Fibroblast of the aortic adventitia (primary cell): ENCODE measurements around the gene ELAVL4. TPM values are rescaled to one million over a fixed set of nuclear protein-coding genes. Genes with fewer than 3 reads are reported as not detected.

Experiments
- DNase-seq: peaks from one replicate; pipeline ENCODE4 v3.0.0-alpha.2; 2010; ENCODE audit warnings: low read depth
- H3K4me3 ChIP-seq: 2 replicates; pipeline ENCODE4 v1.5.1; 2011; ENCODE audit warnings: low read depth, mild to moderate bottlenecking, control low read depth, low read length, moderate library complexity
- CTCF ChIP-seq: IDR thresholded peaks from 2 replicates; pipeline ENCODE4 v1.5.1; 2011; ENCODE audit warnings: mild to moderate bottlenecking, low read length, control low read depth, inconsistent platforms; ENCODE audit not compliant: insufficient read depth
- total RNA-seq: library from RNA; depleted of rRNA; stranded (reverse); fragments of >200 nt; gene quantifications from 2 replicates; pipeline ENCODE4 v1.2.3, GENCODE V29; 2012; ENCODE audit warnings: low replicate concordance

Gene ELAVL4
- total RNA-seq, 1 donor, result not detected

- TF ChIP-seq CTCF, result no peak
- DNase-seq, result no peak
- no peak overlapping the region for H3K4me3 ChIP-seq
These were observed 67.3 kb downstream of the ELAVL4 start for GRCh38 chr1:50175719-50176639.

GRCh38 chr1:50177994-50178393 lies 69.3 kb downstream of the ELAVL4 start:
- TF ChIP-seq CTCF, result no peak
- no peak overlapping the region for H3K4me3 ChIP-seq
- DNase-seq, result no peak

GRCh38 chr1:50179639-50180038 lies 70.9 kb downstream of the ELAVL4 start:
- TF ChIP-seq CTCF, result no peak
- no peak overlapping the region for H3K4me3 ChIP-seq

GRCh38 chr1:50180367-50180766 lies 71.6 kb downstream of the ELAVL4 start:
- no peak for DNase-seq
- no peak for TF ChIP-seq CTCF
- no peak overlapping the region for H3K4me3 ChIP-seq

More at GRCh38 chr1:50179639-50180038, 70.9 kb downstream of the ELAVL4 start:
- DNase-seq, result no peak

- H3K4me3 ChIP-seq, result no peak overlapping the region
- no peak for DNase-seq
- no peak for TF ChIP-seq CTCF
These were observed 72.4 kb downstream of the ELAVL4 start for GRCh38 chr1:50181027-50181663.

- no peak for TF ChIP-seq CTCF
- no peak for DNase-seq
- H3K4me3 ChIP-seq, result no peak overlapping the region
These were observed 74.8 kb downstream of the ELAVL4 start for GRCh38 chr1:50183378-50184133.
